GM12878 (cell line): ENCODE data around the gene FAM81B. TPM values are rescaled to one million over a fixed set of nuclear protein-coding genes. Genes with fewer than 3 reads are reported as not detected.

Experiments used
- ATAC-seq: fragments of 200-7000 bp; cut with Tn5 transposase; 3 replicates; pipeline ENCODE4 v1.9.1; 2020; ENCODE audit warnings: mild to moderate bottlenecking, moderate library complexity
- BruUV-seq: library from RNA; stranded (reverse); fragments of 400-500 nt; replicated peaks from 2 replicates; lab custom pipeline; 2021; lab: Mats Ljungman, UMichigan
- CTCF ChIA-PET: fragments of 300-600 bp; sonication (Branson Sonifier 250); formaldehyde crosslinking; extraction: SDS; loops from one replicate; lab custom pipeline; 2021; ENCODE audit warnings: inconsistent platforms; lab: Yijun Ruan, JAX
- POLR2A ChIA-PET: fragments of 350-600 bp; formaldehyde crosslinking; extraction: SDS; loops from one replicate; lab custom pipeline; 2021; ENCODE audit warnings: inconsistent platforms; lab: Charles Lee
- RAD21 ChIA-PET: fragments of 300-600 bp; sonication (Branson Sonifier 250); formaldehyde crosslinking; loops from one replicate; lab custom pipeline; 2023; ENCODE audit warnings: antibody characterized with exemption; ENCODE audit not compliant: unreplicated experiment; lab: Charles Lee
- SMC1A ChIA-PET: fragments of 300-600 bp; sonication (Branson Sonifier 250); formaldehyde crosslinking; loops from one replicate; lab custom pipeline; 2023; ENCODE audit not compliant: unreplicated experiment, uncharacterized antibody; lab: Charles Lee
- DNase-seq: peaks from one replicate; pipeline ENCODE4 v3.0.0-alpha.2; 2011; ENCODE audit warnings: low read depth, low spot score
- FAIRE-seq: peaks from 3 replicates; lab custom pipeline; 2011; peaks lifted over from hg19 to GRCh38; lab: Jason Lieb, UNC
- H2AFZ ChIP-seq: 2 replicates; pipeline ENCODE4 v1.6.0; 2011; ENCODE audit warnings: low read depth, low read length, control low read depth; ENCODE audit not compliant: control insufficient read depth
- H3K27ac ChIP-seq: 2 replicates; pipeline ENCODE4 v1.5.1; 2011; ENCODE audit warnings: control low read depth; ENCODE audit not compliant: control insufficient read depth, insufficient read depth
- H3K27me3 ChIP-seq, 2 experiments: replicated peaks in 1 of 2; 2 replicates each; pipeline versions ENCODE4 v1.6.0 to v1.6.1; 2011; ENCODE audit warnings: low read length in 1 of 2; ENCODE audit not compliant: control insufficient read depth in 2 of 2, insufficient read depth in 2 of 2
- H3K36me3 ChIP-seq, 2 experiments: 2 replicates each; pipeline ENCODE4 v1.5.1; 2011; ENCODE audit warnings: low read length in 1 of 2; ENCODE audit not compliant: control insufficient read depth in 2 of 2, insufficient read depth in 2 of 2
- H3K4me1 ChIP-seq: 2 replicates; pipeline ENCODE4 v1.6.1; 2011; ENCODE audit warnings: mild to moderate bottlenecking, low read length, moderate library complexity, mixed read lengths; ENCODE audit not compliant: control insufficient read depth, insufficient read depth
- H3K4me2 ChIP-seq: 2 replicates; pipeline ENCODE4 v1.6.0; 2011; ENCODE audit warnings: control low read depth; ENCODE audit not compliant: control insufficient read depth, insufficient read depth
- H3K4me3 ChIP-seq: fragments of 200-600 bp; sonication (generic); 2 replicates; pipeline ENCODE4 v1.5.1; 2016
- H3K79me2 ChIP-seq: 2 replicates; pipeline ENCODE4 v1.6.0; 2011; ENCODE audit warnings: low read length; ENCODE audit not compliant: control insufficient read depth, insufficient read depth
- H3K9ac ChIP-seq: 2 replicates; pipeline ENCODE4 v1.8.0; 2011; ENCODE audit warnings: low read length, control low read depth, mixed read lengths; ENCODE audit not compliant: control insufficient read depth, insufficient read depth
- H3K9me3 ChIP-seq: replicated peaks from 3 replicates; pipeline ENCODE4 v1.5.1; 2011; ENCODE audit warnings: mild to moderate bottlenecking, low read length; ENCODE audit not compliant: control insufficient read depth, insufficient read depth
- H4K20me1 ChIP-seq: 2 replicates; pipeline ENCODE4 v1.6.0; 2011; ENCODE audit not compliant: control insufficient read depth, insufficient read depth
- MYB ChIP-seq: fragments of 150-350 bp; IDR thresholded peaks from 2 replicates; pipeline ENCODE4 v1.6.1; 2014; ENCODE audit warnings: mild to moderate bottlenecking, low read depth, low read length, borderline replicate concordance
- NFYA ChIP-seq: IDR thresholded peaks from 2 replicates; pipeline ENCODE4 v1.6.1; 2011; ENCODE audit warnings: low read depth, mild to moderate bottlenecking, low read length, improper control_type of control experiment, borderline replicate concordance
- POLR2AphosphoS2 ChIP-seq: IDR thresholded peaks from 2 replicates; pipeline ENCODE4 v1.6.1; 2011; ENCODE audit warnings: low read depth, mild to moderate bottlenecking, low read length, improper control_type of control experiment, moderate library complexity
- RCOR1 ChIP-seq: conservative IDR thresholded peaks from 2 replicates; pipeline ENCODE4 v1.6.1; 2012; ENCODE audit warnings: low read depth, low read length, improper control_type of control experiment
- SIX5 ChIP-seq: IDR thresholded peaks from 2 replicates; pipeline ENCODE4 v1.6.1; 2011; ENCODE audit warnings: mild to moderate bottlenecking, low read depth, low read length, moderate library complexity; ENCODE audit not compliant: severe bottlenecking
- SMAD5 ChIP-seq: IDR thresholded peaks from 2 replicates; pipeline ENCODE4 v1.6.1; 2016; ENCODE audit warnings: antibody characterized with exemption, low read depth
- SREBF2 ChIP-seq: IDR thresholded peaks from 2 replicates; pipeline ENCODE4 v1.6.1; 2012; ENCODE audit warnings: mild to moderate bottlenecking, low read length
- WGBS: methylation state at CpG from one replicate; pipeline ENCODE4 v1.1.6; 2016; ENCODE audit warnings: low lambda C conversion rate; ENCODE audit not compliant: insufficient replicate concordance, insufficient coverage; ENCODE audit errors: missing lambda C conversion rate; 5-methylcytosine and 5-hydroxymethylcytosine counted together
- in situ Hi-C: fragments of 300-500 bp; cut with MboI; formaldehyde crosslinking; loops from 9 replicates; pipeline ENCODE4 v1.14.3; 2018; ENCODE audit warnings: mixed read lengths
- intact Hi-C: fragments of 100-400 bp; cut with micrococcal nuclease; formaldehyde crosslinking; loops from one replicate; pipeline ENCODE4 v1.14.2; 2022; ENCODE audit not compliant: unreplicated experiment
- polyA plus RNA-seq, 11 experiments: library from polyadenylated mRNA; depleted of rRNA in 4 of 11; unstranded in 6 of 11; stranded (reverse) in 5 of 11; fragments of >200 nt; fragmentation: Nextera tagmentation in 4 of 11; fragmentation: Illumina TruSeq in 1 of 11; extraction: Ambion mirVana in 4 of 11; extraction: Trizol in 1 of 11; gene quantifications; 1 replicate in 1 of 11; 2 replicates in 10 of 11; pipeline versions ENCODE4 v1.2.1 to v1.2.3, GENCODE V29; 2011 to 2016; ENCODE audit warnings: inconsistent platforms in 2 of 11, missing spikeins in 2 of 11, low read depth in 1 of 11
- total RNA-seq, 4 experiments: library from RNA; depleted of rRNA in 3 of 4; stranded (reverse); fragments of >200 nt in 3 of 4; fragmentation: Illumina TruSeq in 1 of 4; extraction: Trizol in 1 of 4; gene quantifications; 2 replicates each; pipeline versions ENCODE4 v1.2.1 to v1.2.3, GENCODE V29; 2013 to 2021
- TF ChIP-seq, protein P1 (sequence below): fragments of 450-650 bp; formaldehyde crosslinking; IDR thresholded peaks from 2 replicates; pipeline ENCODE4 v1.5.0; 2022; ENCODE audit warnings: mild to moderate bottlenecking, missing genetic modification characterization

FAM81B gene
- total and polyA plus RNA-seq, 10 of the 15 experiments (the other 5 are each of a cell fraction or from before 2014, with no cell fraction given) = not detected

DNA sequence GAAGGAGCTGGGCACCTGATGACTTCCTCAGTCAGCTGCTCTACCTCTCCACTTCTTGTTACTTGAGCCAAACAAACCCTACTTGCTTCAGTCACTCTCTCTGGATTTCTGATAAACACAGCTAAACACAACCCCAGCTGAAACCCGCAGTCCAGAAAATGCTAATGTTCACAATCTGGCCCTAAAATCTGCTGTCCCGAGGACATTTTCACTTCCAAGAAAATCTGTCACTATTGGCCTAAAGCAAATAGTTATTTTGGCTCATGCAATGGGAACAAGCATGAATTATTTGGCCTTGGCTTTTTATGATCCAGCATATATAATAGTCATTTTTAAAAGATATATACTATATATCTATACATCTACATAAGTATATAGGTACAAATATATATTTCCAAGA, 19.1 kb downstream of the FAM81B start:
- intact Hi-C loops (no loop called here), in situ Hi-C loops (no loop called here)
- H3K4me2 ChIP-seq = no peak overlapping the region
- TF ChIP-seq MYB (no peak), SMAD5 (no peak), SIX5 (no peak), POLR2AphosphoS2 (no peak)
- 56% methylated on average over 2 of the region's 2 CpGs for whole genome bisulfite sequencing
- H3K36me3 ChIP-seq = no peaks in the 10 kb centered on the region
- ATAC-seq (no peak), FAIRE-seq (no peak), DNase-seq (no peak)
- no peaks in the 10 kb centered on the region for H3K79me2 ChIP-seq
- ChIA-PET SMC1A (interaction anchor here (0.7 to 1.4 kb wide), 3 partner anchors 19 to 1956 kb away, joined by 3 to 4 read pairs (median 3); partner anchors contain the start of gene FAM81B), POLR2A (no interaction called here), RAD21 (no interaction called here), CTCF (no interaction called here)
- no peak overlapping the region for H2AFZ ChIP-seq
- H3K27me3 ChIP-seq = no peaks in the 10 kb centered on the region
- H3K4me3 ChIP-seq = no peak overlapping the region
- no peaks in the 10 kb centered on the region for H3K4me1 ChIP-seq
- BruUV-seq = no TSS peak
- H3K27ac ChIP-seq = no peak overlapping the region
- no peak overlapping the region for H3K9ac ChIP-seq
- no peaks in the 10 kb centered on the region for H4K20me1 ChIP-seq
- no peaks in the 10 kb centered on the region for H3K9me3 ChIP-seq

GRCh38 chr5:95411474-95411873, 20.3 kb downstream of the FAM81B start:
- SMC1A ChIA-PET = interaction anchor here (0.9 kb wide), 1 partner anchor 130 kb away, joined by 3 read pairs; no protein-coding TSS in a partner anchor
- no peak for TF ChIP-seq SREBF2
- no peak for TF ChIP-seq RCOR1
- TF ChIP-seq NFYA = no peak
- TF ChIP-seq, protein P1, sequence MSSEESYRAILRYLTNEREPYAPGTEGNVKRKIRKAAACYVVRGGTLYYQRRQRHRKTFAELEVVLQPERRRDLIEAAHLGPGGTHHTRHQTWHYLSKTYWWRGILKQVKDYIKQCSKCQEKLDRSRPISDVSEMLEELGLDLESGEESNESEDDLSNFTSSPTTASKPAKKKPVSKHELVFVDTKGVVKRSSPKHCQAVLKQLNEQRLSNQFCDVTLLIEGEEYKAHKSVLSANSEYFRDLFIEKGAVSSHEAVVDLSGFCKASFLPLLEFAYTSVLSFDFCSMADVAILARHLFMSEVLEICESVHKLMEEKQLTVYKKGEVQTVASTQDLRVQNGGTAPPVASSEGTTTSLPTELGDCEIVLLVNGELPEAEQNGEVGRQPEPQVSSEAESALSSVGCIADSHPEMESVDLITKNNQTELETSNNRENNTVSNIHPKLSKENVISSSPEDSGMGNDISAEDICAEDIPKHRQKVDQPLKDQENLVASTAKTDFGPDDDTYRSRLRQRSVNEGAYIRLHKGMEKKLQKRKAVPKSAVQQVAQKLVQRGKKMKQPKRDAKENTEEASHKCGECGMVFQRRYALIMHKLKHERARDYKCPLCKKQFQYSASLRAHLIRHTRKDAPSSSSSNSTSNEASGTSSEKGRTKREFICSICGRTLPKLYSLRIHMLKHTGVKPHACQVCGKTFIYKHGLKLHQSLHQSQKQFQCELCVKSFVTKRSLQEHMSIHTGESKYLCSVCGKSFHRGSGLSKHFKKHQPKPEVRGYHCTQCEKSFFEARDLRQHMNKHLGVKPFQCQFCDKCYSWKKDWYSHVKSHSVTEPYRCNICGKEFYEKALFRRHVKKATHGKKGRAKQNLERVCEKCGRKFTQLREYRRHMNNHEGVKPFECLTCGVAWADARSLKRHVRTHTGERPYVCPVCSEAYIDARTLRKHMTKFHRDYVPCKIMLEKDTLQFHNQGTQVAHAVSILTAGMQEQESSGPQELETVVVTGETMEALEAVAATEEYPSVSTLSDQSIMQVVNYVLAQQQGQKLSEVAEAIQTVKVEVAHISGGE = no peak
- Histone ChIP-seq H3K9ac (no peak overlapping the region), H4K20me1 (no peaks in the 10 kb centered on the region), H3K4me2 (no peak overlapping the region), H3K36me3 (no peaks in the 10 kb centered on the region), H3K9me3 (no peaks in the 10 kb centered on the region), H2AFZ (no peak overlapping the region), H3K27ac (no peak overlapping the region), H3K27me3 (no peaks in the 10 kb centered on the region), H3K4me3 (no peak overlapping the region), H3K79me2 (no peaks in the 10 kb centered on the region), H3K4me1 (no peaks in the 10 kb centered on the region)
- RAD21 ChIA-PET = interaction anchor here (0.6 kb wide), 1 partner anchor 234 kb away, joined by 4 read pairs; no protein-coding TSS in a partner anchor
- DNase-seq (no peak), ATAC-seq (no peak), FAIRE-seq (no peak)
- in situ Hi-C loops (no loop called here), intact Hi-C loops (no loop called here)
- no TSS peak for BruUV-seq
- WGBS = 24% methylated on average over 2 of the region's 2 CpGs
- POLR2A ChIA-PET = no interaction called here
- CTCF ChIA-PET = no interaction called here
